Activated CD8-positive, alpha-beta memory T cell treated with anti-CD3 and anti-CD28 coated beads for 1 hour (primary cell): Measurements from ENCODE around the gene CD79A.
"Not testable (repeated sequence)": the region's sequence is repeated elsewhere in the genome, so short reads cannot be mapped to it uniquely, and the experiment has no call there.

Experiments used
- DNase-seq, 2 donors: peaks; one replicate each; pipeline ENCODE4 v3.0.0-alpha.2; 2020; ENCODE audit warnings: low read depth in 1 of 2; ENCODE audit errors: extremely low read depth in 1 of 2

The CD79A gene

GRCh38 chr19:41862445-41862986, 14.6 kb upstream of the CD79A start:
- DNase-seq: no peak

GRCh38 chr19:41863209-41863931, 13.7 kb upstream of the CD79A start:
- no peak for DNase-seq

DNA sequence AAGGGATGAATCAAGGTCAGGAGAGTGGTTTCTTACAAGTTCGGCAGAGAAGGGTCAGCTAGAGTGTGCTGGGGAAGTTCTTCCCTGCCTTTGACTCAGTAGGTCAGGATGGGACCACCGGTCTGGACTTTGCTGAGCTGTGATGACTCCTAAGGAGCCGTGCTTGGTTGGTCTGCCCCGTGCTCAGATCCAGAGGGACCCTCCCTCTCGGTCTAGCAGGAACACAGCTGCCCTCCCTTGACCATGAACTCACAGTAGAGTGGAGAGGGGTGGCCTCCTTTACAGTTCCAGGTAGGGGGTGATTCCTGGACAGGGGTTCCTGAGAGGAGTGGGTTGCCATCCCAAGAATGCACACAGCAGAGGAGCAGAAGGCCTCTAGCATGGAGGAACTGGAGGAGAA, 12.7 kb upstream of the CD79A start:
- no peak for DNase-seq

- DNase-seq: no peak
These were observed 10.8 kb upstream of the CD79A start for GRCh38 chr19:41866284-41866683.

GRCh38 chr19:41868120-41868988, 8.7 kb upstream of the CD79A start:
- no peak for DNase-seq

- DNase-seq: no peak
These were observed 8.1 kb upstream of the CD79A start for GRCh38 chr19:41868989-41869300.

DNA sequence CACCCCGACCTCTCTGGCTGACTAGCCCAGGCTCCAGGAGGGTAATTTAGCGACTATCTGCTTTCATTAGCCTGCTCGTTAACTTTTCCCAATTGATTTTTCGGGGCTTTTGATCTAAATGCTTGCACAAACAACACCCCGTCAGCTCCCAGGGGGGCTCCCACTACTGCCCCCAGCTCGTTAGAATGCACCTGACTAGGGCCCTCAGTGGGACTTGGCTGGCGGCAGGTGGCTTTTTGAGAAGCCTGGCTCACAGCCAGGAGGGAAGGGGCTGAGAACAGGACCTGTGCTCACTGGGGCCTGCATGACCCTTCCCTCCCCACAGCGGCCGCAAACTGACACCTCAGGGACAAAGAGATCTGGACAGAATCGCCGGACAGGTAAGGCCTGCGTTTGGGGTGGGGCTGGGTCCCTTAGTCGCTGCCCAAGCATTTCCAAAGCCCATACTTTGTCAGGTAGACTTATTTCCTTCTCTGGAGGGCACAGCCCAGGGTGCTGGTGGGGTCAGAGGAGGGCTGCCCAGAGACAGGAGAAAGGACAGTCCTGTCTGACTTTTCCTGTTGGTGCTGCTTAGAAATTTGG, 7.6 kb upstream of the CD79A start:
- DNase-seq: no peak

GRCh38 chr19:41870401-41870873, 6.6 kb upstream of the CD79A start:
- DNase-seq: no peak

DNA sequence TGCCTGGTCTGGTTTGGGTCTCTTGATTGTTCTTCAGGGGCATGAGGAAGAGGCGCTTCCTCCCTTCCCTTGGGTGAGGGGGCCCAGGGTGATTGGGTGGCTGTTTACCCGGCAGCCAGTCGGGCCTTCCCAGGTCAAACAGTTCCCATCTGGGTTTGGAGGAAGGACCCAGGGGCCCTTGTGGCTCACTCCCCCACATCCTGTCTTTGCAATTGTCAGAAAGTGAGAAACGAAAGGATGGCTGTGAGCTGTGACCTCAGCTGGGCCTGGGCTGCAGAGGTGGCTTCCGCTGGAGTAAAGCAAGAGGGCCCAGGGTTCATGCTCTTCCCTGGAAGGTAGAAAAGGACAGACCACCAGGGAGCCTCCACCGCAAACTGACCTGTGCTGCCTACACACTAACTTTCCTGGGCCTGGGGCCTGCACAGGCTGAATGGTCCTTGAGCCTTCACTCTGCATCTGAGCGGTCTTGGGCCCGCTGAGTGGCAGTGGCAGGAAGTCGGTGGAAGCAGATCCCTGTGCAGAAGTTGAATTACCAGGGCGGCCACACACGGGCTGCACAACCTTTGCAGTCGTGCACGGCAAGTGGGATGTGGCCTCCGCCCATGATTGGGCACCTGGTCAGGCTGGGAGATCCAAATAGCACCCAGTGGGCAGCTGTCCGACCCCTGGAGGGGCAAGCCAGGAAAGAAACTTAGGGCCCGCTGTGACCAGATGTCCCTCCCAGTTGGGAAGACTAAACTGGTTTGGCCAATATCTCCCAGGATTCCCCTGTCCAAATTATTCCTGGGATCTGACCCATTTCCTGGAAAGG, 5.3 kb upstream of the CD79A start:
- DNase-seq: no peak

- DNase-seq: no peak
These were observed 4.7 kb upstream of the CD79A start for GRCh38 chr19:41872384-41872774.

DNA sequence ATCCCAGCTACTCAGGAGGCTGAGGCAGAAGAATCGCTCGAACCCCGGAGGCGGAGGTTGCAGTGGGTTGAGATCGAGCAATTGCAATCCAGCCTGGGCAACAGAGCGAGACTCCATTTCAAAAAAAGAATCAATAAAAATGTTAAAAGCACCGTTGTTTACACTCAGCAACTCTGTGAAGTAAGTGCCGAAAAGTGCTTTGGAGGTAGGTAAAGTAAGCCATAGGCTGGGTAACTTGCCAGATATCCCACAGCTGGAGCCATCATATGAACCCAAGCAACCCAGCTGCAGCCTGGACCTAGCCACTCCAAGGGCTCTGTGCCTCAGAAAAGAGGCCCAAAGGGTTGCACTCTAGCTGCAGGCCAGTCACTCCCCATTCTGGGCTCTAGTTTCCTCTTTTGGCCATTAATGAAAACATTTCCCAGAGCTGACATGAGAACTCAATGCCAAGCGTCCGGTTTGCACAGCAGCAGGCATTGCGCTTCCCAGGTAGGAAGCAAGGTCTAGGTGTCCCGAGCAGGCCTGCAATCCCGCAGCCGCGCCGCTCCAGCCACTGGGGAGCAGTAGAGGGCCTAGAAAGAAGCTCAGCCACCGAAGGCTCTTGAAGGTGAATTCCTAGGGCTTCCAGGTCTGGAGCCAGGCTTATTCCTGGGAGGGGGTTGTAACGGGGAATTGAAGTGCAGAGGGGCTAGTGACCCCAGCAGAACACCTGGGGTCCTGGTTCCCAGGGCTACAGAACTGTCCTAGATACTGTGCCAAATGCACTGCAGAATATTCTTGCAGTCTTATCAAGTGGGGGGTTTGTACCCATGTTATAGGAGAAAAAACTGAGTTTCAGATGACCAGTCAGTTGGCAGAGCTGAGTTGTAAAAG, 4.1 kb upstream of the CD79A start:
- DNase-seq: peak in 1 of 2 donors; percentile 50

DNA sequence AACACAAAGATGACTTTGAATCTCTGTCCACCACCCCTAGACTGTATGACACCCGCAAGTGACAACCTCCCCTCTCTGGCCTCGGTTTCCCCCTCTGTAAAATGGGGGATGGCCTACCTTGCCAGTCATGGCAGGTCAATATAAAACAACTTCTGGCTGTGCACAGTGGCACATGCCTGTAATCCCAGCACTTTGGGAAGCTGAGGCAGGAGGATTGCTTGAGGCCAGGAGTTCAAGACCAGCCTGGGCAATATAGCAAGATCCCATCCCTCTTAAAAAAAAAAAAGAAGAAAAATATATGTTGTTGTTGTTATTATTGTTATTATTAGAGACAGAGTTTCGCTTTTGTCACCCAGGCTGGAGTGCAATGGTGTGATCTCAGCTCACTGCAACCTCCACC, 1.1 kb upstream of the CD79A start:
- DNase-seq: not testable (repeated sequence)

- no peak for DNase-seq
These were observed 1.1 kb downstream of the CD79A start for GRCh38 chr19:41877916-41878905.

GRCh38 chr19:41879080-41879479, 2.0 kb downstream of the CD79A start:
- no peak for DNase-seq

DNA sequence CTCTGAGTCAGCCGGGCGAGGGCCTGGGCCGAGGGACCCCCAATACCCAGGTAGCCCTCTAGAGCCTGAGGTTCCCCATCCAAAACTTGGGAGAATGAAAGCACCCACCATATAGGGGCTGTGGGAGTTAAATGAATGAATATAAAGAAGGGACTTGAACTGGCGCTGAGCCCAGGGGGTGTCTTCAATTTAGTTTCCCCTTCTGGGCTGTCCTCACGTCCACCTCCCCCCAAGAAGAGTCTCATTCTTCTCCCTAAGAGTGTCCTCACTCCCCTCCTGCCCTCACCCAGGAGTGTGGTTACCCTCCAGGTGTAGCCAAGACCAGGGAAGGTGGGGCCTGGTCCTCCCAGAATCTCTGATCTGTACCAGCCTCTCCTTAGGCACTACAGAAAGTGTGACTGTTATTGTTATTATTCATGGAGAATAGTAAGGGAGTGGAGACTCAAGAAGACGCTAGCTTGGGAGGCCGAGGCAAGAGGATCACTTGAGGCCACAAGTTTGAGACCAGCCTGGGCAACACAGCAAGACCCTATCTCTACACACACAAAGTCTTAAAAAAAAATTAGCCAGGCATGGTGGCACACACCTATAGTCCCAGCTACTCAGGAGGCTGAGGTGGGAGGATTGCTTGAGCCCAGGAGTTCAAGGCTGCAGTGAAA, 2.7 kb downstream of the CD79A start:
- no peak for DNase-seq

DNA sequence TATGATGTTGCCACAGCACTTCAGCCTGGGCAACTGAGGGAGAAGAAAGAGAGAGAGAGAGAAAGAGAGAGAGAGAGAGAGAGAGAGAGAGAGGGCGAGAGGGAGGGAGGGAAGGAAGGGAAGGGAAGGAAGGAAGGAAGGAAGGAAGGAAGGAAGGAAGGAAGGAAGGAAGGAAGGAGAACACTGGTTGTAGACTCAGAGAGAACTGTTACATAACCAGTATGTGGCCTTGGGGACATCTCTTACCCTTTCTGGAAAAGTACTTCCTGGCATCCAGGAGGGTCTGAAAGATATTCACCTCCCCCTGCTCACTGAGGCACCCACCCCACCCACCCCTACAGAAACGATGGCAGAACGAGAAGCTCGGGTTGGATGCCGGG, 3.2 kb downstream of the CD79A start:
- DNase-seq: no peak

DNA sequence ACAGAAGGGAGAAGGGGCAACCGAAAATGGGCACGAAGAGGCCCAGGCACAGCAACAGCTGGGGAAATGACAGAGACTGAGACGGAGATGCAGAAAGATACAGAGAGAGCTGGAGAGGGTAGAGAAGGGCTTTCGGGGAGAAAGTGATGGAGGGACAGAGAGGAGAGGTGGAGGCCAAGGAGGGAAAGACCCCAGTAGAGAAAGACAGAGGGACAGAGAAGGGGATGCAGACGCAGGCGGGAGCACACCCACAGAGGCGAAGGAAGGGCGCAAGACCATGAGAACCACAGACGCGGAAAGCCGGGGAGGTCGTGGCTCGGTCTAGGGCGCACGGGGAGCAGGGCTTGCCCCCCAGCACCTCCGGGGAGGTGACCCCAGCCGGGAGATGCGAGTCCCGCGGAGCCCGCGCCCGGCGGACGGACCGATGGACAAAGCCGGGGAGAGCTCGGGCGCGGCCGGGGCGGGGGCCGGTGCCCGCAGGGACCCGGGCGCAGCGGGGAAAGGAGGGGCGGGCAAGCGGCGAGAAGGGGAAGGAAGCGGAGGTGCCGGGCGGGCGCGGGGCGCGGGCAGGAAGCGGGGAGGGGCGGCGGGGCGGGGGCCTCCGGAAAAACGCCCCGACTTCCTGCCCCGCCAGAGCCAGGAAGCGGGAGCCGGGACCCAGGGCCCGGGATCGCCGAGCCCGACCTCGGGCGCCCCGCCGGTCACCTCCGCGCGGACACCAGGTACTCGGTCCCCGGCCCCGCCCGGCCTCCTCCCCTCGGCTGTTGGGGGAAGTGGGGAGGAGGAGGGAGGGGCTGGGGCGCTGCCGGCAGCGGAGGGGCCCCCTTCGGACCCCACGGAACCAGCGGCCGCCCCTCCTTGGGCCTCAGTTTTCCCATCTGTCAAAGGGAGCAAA, 5.7 kb downstream of the CD79A start, which contains the start of gene ARHGEF1:
ARHGEF1 (plus strand) TSS at position 617 of the 895 bp plus-strand sequence. CDS start 4,899 bp downstream, outside the sequence.
- DNase-seq: no peak
